GM21360 (cell line): ENCODE measurements around the gene GPR137B.

Source experiments
- ATAC-seq: cut with Tn5 transposase; IDR thresholded peaks from one replicate; pipeline ENCODE4 v1.9.1; 2021; ENCODE audit warnings: mild to moderate bottlenecking, moderate library complexity; ENCODE audit not compliant: unreplicated experiment

The GPR137B gene

DNA sequence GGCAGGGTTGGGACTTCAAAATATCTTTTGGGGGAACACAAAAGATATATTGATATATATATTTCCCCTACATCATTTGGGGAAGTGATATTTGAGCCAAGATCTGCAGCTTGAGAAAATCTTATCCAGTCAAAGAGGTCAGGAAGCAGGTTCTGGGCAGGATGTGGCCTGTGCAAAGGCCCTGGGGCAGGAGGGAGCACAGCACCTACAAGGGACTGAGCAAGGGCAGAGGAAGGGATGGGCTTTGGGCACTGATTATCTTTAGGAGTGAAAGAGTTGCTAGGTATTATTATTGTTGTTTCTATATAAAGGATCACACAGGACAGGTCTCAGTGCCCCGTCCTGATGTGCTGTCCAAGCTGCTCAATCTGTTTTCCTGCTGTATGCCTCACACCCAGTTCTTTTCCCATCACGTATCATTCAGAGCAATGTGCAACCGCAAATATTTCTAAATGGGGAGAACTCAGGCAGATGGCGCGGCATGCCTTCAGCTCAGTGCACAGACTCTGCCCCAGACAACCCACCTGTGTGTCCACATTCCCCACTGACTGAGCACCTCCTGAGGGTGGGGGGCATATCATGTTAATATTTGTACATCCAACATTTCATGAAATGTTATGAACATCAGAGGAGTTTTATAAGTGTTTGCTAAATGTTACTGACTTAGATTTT, 28.1 kb upstream of the GPR137B start:
- no peak for ATAC-seq

DNA sequence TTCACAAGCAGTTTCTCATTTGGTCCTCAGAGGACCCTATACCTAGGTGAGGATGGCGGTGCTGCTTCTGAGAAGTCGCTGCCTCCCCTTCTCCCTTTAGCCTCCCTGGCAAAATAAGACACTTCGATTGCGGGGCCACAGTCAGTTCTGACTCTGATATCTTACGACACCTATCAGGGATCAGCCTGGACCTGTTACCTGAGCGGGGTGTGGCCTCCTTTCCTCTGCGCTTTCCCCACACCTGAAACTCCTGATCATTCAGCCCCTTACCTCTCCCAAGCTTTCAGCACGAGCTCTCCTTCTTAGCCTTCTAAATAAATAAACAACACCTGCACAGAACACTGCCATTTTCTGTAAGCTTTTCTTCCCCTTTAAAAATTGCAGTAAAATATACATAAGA, 24.6 kb upstream of the GPR137B start:
- ATAC-seq, result no peak

DNA sequence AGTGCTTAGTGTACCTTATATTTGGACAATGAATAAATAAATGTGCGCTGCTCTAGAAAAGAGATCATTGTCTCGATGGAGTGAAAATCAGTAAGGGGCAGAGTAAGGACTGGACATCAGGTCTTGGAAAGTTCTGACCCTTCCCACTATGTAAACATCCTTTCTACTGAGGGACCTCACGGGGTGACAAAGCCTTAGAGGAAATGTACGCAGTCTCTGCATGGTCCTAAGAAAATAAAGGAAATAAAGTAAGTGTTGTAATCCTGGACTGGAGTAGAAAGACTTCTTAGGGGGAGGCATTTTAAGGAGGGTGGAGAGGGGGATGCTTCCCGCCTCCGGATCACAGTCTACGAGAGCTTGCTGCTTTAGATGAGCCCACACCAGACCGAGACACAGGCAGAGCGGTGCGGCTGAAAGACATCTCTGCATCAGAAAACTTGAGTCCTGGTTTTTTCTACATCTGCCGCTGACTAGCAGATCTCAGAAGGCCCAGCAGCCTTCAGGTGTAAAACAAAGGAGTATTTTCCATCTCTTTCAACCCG, 22.3 kb upstream of the GPR137B start:
- ATAC-seq, result no peak

DNA sequence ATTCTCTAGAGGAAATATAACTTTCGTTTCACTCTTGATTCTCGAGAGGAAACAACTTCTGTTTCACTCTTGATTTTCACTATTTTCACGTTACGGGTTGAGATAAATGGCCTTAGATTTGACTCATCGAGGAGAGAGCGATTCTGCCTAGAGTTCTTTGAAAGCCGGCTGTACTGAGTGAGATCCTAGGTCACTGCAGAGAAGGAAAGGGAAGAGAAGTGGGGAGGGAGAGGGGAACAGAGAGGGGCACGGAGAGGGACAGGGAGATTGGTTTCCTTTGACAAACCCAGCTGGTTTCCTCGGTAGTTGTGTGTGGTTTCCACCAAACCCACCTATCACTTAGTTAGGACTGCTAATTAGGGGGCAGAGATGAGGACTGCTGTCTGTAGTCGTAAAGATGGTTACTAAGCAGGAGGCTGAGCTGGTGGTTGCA, 21.6 kb upstream of the GPR137B start:
- ATAC-seq, result no peak

DNA sequence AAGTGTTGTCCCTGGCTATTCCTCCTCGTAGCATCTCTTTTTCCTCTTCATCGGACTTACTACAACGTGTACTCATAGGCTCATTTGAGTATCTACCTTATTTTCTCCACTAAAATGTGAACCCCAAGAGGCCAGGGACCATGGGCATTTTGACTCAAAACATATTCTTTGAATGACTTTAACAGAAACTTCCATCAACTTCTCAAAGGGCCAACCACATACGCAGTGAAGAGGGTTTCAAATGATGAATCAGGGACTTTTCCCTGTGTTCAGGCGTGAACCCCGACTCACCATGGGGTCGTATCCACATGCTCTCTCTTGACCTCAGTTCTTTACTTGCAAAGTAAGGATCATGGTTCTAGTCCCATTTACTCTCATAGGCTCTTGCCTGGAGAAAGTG, 20.2 kb upstream of the GPR137B start:
- ATAC-seq, result peak; percentile 49

DNA sequence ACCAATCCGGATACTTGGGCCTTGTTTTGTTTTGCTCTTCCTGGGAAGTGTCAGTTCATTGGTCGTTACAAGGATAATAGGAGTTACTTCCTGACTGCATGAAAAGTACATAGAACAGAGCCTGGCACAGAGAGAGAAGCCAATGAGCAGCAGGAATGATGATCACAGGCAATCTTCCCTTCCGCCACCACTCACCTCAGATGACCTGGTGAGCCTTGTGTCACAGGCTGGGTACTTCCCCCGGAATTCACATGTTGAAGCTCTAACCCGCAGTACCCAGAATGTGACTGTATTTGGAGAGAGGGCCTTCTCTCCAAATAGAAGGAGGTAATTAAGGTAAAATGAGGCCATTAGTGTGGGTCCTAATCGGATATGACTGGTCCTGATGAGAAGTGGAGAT, 18.8 kb upstream of the GPR137B start:
- no peak for ATAC-seq

DNA sequence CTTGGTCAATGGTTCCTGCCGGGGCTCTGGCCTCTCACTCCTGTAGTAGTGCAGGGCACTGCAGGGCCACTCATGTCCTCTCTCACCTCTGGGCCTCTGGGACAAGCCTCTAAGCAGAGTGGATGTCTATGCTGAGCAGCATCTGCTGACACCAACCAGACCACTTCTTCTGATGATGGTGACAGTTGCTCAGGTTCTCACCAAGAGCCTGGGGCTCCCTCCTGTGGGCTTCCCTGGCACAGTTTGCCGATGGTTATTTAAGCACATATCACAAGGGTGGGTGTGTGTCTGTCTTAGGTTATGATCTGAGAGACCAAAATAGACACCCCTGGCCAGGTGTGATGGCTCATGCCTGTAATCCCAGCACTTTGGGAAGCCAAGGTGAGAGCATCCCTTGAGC, 17.4 kb upstream of the GPR137B start:
- ATAC-seq, result no peak

DNA sequence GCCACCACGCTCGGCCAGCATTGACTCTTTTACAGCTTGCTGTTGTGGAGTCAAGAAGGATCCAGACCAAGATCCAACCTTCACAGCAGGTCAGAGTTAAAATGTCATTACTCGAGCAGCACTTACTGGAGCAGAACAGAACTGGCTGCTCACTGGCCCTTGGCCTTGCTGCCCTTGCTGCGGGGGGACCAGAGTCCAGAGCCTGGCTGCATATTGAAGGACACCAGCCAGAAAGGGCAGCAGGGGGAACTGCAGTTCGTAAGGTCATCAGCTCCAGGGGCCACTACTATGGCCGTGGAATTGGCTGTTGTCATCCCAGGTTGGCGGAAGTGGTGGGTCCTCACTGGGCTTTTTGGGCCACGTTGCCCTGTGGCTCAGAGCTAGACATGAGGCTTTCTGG, 15.3 kb upstream of the GPR137B start:
- ATAC-seq, result no peak

DNA sequence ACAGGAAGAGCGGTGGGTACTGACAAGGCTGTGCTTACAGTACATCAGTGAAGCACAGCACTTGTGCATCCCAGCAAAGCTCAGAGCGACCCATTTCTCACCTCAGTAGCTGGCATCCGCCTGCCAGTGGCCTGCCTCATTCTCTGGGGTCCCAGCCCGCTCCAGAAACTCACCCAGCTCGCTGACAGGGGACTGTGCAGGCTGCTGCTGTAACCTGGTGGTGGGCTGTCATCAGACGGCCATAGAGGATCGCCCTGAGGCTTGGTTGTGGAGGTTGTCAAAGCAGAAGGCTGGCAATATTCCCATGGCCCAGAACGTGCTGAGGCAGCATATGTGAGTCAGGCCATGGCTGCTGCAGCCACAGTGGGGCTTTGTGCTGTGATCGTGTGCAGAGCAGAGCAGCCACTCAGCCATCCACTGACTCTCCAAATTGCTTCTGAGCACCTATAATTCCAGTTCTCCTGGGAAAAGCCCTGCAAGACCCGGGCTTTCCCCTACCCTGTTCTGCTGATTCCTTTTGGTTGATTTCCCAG, 13.6 kb upstream of the GPR137B start:
- ATAC-seq, result no peak

DNA sequence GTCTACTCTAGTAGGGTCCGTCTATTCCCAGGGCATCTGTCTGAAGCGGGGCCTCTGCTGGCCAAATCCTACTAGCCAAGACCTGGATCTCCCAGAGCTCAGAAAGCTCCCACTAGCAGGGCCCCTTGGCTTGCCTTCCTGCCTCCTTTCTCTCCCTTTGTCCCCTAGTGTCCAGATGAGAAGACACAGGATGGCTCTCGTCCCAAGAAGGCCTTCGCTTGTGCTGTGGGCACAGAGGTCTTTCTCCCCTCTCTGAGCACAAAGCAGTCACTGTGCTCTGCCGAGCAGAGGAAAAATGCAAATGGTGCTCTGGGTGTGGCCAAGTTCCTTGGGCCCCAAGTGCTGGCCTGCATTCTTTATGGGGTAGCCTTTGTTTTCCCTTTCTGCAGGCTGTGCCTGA, 13.0 kb upstream of the GPR137B start:
- no peak for ATAC-seq

DNA sequence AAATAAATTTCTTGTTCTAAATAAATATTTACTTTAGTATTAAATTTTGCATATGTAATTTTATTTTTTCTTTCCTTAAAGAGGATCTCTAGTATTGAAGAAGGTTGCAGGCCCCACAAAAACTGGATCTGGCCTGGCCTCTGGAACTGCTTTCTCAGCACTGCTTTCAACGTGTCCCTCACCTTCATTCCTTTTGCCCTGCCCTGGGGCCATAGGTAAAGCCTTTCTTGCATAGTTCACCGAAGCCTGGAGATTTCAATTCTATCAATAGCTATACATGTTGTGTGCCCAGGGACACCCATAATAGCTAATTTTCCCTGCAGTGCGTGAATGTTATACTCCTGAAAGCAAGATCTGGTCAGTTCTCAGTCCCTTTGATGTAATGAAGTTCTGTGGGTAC, 12.0 kb upstream of the GPR137B start:
- ATAC-seq, result no peak

DNA sequence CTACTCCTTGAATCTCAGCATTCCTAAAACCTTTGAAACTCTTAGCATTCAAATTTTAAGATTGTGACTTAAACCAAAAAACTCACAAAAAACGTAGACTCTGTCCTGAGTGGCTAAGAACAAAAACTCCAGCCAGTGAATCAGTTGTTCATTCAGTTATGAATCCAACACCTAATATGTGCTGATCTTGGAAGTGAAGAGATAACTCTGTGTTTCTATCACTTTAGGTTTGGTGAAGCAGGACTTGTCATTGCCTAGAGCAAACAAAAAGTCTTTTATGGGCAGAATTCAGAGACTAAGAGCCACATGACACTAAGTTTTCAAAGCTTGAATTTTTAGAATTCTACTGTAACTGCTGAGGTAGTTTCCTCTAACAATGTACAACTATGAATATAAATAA, 10.4 kb upstream of the GPR137B start:
- ATAC-seq, result no peak

DNA sequence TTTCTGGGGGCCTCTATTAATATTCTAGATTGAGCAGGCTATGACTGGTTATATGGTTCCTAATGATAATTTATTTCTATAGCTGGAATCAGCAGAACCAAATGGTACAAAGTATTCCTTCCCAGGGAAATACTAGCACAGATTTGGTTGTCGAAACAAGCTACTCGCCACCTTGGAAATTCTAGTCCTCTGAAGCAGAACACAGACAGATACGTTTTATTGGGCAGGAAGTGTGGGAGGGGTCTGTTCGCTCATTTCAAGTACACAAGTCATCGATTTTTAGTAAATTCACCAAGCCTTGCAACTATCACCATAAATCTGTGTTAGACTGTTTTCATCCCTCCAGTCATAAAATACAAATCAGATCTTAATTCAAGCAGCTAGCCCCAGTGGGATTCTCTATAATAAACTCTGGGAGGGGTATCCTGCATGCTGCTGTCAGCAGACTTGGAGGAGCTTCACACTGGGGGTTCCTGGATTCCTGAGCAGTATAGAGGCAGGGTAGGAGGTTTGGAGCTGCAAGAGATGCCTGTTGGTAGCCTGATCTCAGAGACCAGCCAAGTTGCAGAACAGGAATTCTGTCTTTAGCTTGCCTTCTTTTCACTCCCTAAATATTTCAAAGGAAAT, 9.8 kb upstream of the GPR137B start:
- no peak for ATAC-seq

DNA sequence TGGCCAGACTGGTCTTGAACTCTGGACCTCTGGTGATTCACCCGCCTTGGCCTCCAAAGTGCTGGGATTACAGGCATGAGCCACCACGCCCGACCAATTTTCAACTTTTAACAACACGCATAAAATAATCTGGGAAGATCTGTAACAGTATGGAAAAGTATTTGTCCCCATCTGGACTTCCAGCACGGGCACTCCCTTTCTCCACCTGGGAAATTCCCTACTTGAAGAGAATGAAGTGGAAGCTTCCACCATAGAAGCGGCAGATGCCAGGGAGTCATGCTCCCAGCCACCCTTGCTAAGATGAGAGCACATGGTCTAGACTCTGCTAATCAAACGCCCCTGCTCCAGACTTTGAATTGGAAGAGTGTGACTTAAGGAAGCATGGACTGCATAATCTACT, 9.0 kb upstream of the GPR137B start:
- no peak for ATAC-seq

DNA sequence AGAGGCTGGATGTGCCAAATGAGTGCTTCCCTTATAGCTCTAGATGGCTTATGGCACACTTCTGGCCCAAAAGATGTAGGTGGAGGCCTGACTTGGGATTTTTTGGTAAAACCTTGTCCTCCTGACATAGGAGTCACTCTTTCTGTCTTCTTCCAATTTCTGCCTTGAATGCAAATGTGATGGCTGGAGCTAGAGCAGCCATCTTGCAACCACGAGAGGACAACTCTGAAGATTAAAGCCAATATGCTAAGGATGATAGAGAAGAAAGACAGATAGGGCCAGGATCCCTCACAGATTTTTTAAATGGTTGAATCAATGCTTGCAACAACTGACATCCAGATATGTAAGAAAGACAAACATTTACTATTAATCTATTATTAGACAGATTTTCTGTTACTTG, 8.5 kb upstream of the GPR137B start:
- no peak for ATAC-seq

DNA sequence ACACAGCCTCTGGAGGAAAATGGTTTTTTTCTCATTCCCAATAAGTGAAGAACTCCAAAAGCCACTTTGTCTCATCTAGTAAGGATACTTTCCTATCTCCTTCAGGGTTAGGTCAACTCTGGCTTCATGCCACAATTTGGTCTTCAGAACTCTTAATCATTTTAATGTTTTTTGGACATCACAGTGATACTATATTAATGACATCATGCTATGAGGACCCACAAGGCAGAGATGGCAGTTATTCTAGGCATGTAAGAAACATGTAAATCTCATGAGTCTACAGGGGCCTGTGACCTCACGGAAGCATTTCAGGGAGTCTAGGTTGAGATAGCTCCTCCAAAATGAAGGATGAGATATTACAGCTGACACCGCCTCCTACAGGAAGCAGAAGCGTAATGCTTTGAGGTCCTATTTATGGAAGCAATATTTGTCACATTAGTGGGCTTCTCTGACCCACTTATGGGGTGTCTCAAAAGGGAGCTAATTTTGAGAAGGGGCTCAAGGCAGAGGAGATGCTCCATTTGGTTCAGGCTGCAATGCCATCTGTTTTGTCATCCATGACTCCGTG, 5.0 kb upstream of the GPR137B start:
- ATAC-seq, result no peak

DNA sequence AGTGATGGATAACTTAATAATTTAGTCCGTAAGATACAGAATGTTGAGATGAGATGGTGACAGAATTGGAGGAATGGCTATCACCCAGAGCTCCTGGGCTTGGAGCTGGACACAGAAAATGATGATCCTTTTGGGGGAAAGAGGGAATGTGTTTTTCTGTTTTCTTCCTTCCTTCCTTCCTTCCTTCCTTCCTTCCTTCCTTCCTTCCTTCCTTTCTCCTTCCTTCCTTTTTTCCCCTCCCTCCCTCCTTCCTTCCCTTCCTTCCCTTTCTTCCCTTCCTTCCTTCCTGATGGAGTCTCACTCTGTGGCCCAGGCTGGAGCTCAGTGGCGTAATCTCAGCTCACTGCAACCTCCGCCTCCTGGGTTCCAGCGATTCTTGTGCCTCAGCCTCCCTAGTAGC, 2.8 kb upstream of the GPR137B start:
- ATAC-seq, result no peak

DNA sequence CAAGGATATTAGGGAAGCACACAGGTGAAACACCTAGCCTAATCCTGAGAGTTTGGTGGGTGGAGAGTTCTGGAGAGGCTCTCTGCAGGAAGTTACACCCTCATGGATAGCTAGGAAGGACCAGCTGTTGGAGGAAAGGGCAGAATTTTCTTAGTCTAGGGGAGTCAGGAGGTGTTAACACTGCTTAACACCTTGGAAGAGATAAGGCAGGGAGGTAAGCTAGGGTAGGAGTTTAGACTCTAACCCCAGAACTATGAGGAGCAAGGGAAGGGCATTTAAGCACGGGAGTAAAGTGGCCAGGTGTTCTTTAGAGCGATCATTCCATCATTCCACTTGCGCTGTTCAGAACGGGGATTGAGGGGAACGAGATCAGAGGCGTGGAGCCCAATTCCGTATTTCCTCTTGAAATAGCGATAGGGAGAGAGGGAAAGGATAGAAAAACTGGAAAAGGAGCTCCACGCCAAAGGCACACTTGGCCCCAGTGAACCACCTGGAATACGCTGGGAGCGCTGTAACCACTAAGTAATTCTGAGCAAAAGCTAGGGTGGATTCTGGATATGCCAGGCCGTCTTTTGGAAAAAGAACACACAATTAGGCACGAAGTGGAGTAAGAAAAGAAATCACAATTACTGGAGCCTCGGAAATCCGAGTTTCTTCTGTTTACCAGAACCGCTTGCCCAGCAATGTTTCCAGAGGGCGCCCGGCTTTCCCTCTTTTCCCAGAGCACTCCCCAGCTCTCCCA, 1.5 kb upstream of the GPR137B start:
- ATAC-seq, result no peak

DNA sequence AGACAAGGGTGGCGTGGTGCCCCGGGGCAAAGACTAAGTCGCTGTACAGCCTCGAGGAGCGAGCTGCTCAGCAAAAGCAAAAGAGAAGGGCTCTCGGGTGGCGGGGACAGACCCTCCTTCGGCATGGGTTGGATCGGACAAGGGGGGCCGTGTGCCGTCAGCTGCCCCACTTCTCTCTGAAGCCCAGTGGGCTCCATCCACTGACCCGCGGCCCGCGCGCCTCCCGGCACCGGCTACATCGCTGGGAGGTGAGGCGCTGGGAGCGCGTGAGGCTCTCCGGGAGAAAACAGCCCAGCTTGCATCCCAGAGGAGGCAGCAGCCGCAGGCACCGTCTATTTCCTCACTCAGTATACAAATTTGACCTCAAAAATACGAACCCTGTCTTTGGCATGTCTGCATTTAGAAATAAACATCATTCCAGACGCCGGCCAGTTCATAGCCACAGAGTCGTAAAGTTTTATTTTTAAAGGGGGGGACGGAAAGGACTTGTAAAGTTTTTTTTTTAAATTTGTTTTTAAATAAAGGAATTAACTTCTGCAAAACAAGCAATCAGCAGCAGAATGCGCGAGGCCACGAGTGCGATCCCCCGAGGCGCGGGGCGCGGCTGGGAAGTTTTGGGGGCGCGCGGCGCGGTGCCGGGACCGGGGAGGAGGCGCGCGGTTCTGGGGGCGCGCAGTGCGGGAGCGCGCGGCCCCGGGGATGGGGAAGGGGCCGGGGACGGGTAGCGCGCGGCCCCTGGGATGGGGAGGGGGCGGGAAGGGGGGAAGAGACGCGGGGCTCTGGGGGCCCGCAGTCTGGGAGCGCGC, 689 bp upstream of the GPR137B start:
- no peak for ATAC-seq

DNA sequence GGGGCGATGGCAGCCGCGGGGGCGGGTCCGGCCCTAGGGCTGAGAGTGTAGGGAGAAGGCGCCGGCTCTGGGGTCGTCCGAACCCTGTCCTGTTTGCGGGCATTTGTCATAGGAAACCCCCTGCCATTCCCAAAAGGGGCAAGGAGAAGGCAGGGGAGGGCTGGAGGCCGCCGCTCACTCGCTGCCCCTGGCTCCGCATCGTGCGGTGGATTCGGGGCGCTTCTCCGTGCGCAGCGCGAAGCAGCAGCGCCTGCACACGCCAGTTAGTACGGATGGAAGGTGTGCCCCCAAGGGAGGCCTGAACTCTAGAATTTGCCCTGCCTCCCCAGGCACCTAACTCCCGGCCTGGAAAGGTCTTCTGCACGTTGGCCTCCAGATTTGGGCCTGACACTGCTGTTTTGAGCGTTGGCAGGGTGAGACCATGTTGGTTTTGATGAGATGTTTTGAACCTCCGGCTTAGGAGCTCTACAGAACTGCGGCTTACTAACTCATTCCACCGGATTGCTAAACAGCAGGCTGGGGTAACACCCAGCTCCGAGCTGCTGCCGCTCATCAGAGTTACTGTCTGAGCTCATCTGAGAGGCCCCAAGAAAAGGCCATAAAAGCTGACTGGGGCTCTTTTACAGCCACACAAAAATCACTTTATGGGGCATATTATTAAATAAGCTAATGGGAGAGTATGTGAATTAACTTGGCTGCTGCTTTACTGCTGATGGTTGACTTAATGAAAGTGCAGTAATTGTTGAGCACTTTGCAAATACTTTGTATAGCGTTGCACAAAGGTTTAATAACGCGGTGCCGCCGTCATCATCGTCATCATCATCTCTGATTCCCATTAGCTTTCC, 987 bp downstream of the GPR137B start:
- ATAC-seq, result no peak
